GM23338 (cell line): Measurements from ENCODE around the gene CENPB. TPM values are rescaled to one million over a fixed set of nuclear protein-coding genes. Genes with fewer than 3 reads are reported as not detected.

ENCODE experiments used
- ATAC-seq: fragments of 200-7000 bp; cut with Tn5 transposase; 3 replicates; pipeline ENCODE4 v1.9.1; 2020
- DNase-seq: peaks from one replicate; pipeline ENCODE4 v3.0.0-alpha.2; 2015; ENCODE audit warnings: low spot score
- H2AFZ ChIP-seq: fragments of 200-600 bp; sonication (generic); 2 replicates; pipeline ENCODE4 v1.8.0; 2016; ENCODE audit warnings: antibody characterized with exemption, mild to moderate bottlenecking, moderate library complexity
- H3F3A ChIP-seq: fragments of 200-600 bp; sonication (generic); replicated peaks from 2 replicates; pipeline ENCODE4 v1.8.0; 2017; ENCODE audit warnings: antibody characterized with exemption, mixed run types, low read depth
- H3K27ac ChIP-seq: fragments of 200-600 bp; sonication (generic); 2 replicates; pipeline ENCODE4 v1.6.1; 2016; ENCODE audit warnings: low read depth
- H3K27me3 ChIP-seq: fragments of 200-600 bp; sonication (generic); 2 replicates; pipeline ENCODE4 v1.8.0; 2016; ENCODE audit warnings: mild to moderate bottlenecking, mixed run types, moderate library complexity; ENCODE audit not compliant: insufficient read depth
- H3K36me3 ChIP-seq: fragments of 200-600 bp; sonication (generic); 2 replicates; pipeline ENCODE4 v1.8.0; 2016; ENCODE audit warnings: mild to moderate bottlenecking; ENCODE audit not compliant: insufficient read depth
- H3K4me1 ChIP-seq: fragments of 200-600 bp; sonication (generic); 2 replicates; pipeline ENCODE4 v1.8.0; 2016; ENCODE audit warnings: mild to moderate bottlenecking, moderate library complexity; ENCODE audit not compliant: insufficient read depth
- H3K4me2 ChIP-seq: fragments of 200-600 bp; sonication (generic); 2 replicates; pipeline ENCODE4 v1.7.1; 2017; ENCODE audit warnings: mixed run types
- H3K4me3 ChIP-seq: fragments of 200-600 bp; sonication (generic); 2 replicates; pipeline ENCODE4 v1.6.1; 2016; ENCODE audit warnings: mixed run types
- H3K79me2 ChIP-seq: fragments of 200-600 bp; sonication (generic); replicated peaks from 2 replicates; pipeline ENCODE4 v1.8.0; 2017; ENCODE audit warnings: mild to moderate bottlenecking; ENCODE audit not compliant: insufficient read depth
- H3K9me2 ChIP-seq: fragments of 200-600 bp; sonication (generic); 2 replicates; pipeline ENCODE4 v1.8.0; 2017; ENCODE audit not compliant: insufficient read depth
- H4K20me1 ChIP-seq: fragments of 200-600 bp; sonication (generic); replicated peaks from 2 replicates; pipeline ENCODE4 v1.8.0; 2017; ENCODE audit warnings: mild to moderate bottlenecking; ENCODE audit not compliant: insufficient read depth
- H3K27ac Mint-ChIP-seq: 2 replicates; pipeline ENCODE4 v1.8.0; 2020; ENCODE audit warnings: inconsistent platforms, mild to moderate bottlenecking, moderate library complexity, mixed read lengths
- H3K27me3 Mint-ChIP-seq: 3 replicates; pipeline ENCODE4 v1.8.0; 2022; ENCODE audit warnings: low read depth, mild to moderate bottlenecking, moderate library complexity, mixed read lengths, inconsistent platforms; ENCODE audit not compliant: insufficient read depth, poor library complexity
- H3K36me3 Mint-ChIP-seq: 3 replicates; pipeline ENCODE4 v1.8.0; 2021; ENCODE audit warnings: low read depth, mild to moderate bottlenecking, inconsistent platforms, moderate library complexity, mixed read lengths
- H3K4me1 Mint-ChIP-seq: 3 replicates; pipeline ENCODE4 v1.8.0; 2020; ENCODE audit warnings: mild to moderate bottlenecking, inconsistent platforms, mixed read lengths
- H3K4me3 Mint-ChIP-seq: 3 replicates; pipeline ENCODE4 v1.8.0; 2021; ENCODE audit warnings: moderate library complexity, mild to moderate bottlenecking, inconsistent platforms, mixed read lengths
- H3K9me3 Mint-ChIP-seq: 3 replicates; pipeline ENCODE4 v1.8.0; 2020; ENCODE audit warnings: moderate library complexity, mild to moderate bottlenecking, inconsistent platforms, mixed read lengths
- ZNF331 ChIP-seq: fragments of 250-450 bp; sonication (Bioruptor Pico); IDR thresholded peaks from 2 replicates; pipeline ENCODE4 v1.5.0; 2020; ENCODE audit warnings: low read depth, mild to moderate bottlenecking, moderate library complexity
- polyA plus RNA-seq: library from polyadenylated mRNA; unstranded; fragments of >200 nt; fragmentation: Nextera tagmentation; extraction: Ambion mirVana; gene quantifications from 2 replicates; pipeline ENCODE4 v1.2.1, GENCODE V29; 2016
- total RNA-seq: library from RNA; depleted of rRNA; stranded (reverse); fragments of >200 nt; shearing (Covaris generic); gene quantifications from 2 replicates; pipeline ENCODE4 v1.2.3, GENCODE V29; 2014
- TF ChIP-seq, protein P1 (sequence below): fragments of 250-450 bp; sonication (Bioruptor Pico); IDR thresholded peaks from 2 replicates; pipeline ENCODE4 v1.5.0; 2020; ENCODE audit warnings: mild to moderate bottlenecking, moderate library complexity
- TF ChIP-seq, protein P2 (sequence below), 2 experiments: fragments of 200-600 bp in 1 of 2; sonication (generic) in 1 of 2; conservative IDR thresholded peaks; 2 replicates each; pipeline versions ENCODE4 v1.5.1 to v1.6.1; 2016 to 2017; ENCODE audit warnings: antibody characterized with exemption in 2 of 2, low read depth in 2 of 2, mild to moderate bottlenecking in 2 of 2, moderate library complexity in 1 of 2

The CENPB gene
- total and polyA plus RNA-seq, 2 experiments from 2014 or later = 10.8 to 52.1 TPM

DNA sequence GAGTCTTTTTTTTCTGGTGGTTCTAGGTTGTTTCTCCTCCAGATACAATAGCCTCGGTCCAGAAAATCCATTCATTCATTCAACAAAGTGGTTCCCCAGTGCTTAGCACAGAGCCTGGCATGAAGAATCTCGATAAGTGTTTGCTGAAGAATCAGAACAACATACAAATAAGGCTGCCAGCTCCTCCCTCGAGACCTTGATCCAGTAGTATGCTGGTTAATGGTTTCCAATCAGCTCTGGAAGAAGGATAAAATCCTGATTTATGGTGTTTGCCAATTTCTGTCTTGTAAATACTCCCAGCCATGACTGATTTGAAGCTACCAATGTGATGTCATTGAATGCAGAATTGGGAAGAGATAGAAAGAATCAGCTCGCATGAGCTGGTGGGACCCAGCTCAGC, 50.8 kb downstream of the CENPB start (continued):
- TF ChIP-seq, protein P1, sequence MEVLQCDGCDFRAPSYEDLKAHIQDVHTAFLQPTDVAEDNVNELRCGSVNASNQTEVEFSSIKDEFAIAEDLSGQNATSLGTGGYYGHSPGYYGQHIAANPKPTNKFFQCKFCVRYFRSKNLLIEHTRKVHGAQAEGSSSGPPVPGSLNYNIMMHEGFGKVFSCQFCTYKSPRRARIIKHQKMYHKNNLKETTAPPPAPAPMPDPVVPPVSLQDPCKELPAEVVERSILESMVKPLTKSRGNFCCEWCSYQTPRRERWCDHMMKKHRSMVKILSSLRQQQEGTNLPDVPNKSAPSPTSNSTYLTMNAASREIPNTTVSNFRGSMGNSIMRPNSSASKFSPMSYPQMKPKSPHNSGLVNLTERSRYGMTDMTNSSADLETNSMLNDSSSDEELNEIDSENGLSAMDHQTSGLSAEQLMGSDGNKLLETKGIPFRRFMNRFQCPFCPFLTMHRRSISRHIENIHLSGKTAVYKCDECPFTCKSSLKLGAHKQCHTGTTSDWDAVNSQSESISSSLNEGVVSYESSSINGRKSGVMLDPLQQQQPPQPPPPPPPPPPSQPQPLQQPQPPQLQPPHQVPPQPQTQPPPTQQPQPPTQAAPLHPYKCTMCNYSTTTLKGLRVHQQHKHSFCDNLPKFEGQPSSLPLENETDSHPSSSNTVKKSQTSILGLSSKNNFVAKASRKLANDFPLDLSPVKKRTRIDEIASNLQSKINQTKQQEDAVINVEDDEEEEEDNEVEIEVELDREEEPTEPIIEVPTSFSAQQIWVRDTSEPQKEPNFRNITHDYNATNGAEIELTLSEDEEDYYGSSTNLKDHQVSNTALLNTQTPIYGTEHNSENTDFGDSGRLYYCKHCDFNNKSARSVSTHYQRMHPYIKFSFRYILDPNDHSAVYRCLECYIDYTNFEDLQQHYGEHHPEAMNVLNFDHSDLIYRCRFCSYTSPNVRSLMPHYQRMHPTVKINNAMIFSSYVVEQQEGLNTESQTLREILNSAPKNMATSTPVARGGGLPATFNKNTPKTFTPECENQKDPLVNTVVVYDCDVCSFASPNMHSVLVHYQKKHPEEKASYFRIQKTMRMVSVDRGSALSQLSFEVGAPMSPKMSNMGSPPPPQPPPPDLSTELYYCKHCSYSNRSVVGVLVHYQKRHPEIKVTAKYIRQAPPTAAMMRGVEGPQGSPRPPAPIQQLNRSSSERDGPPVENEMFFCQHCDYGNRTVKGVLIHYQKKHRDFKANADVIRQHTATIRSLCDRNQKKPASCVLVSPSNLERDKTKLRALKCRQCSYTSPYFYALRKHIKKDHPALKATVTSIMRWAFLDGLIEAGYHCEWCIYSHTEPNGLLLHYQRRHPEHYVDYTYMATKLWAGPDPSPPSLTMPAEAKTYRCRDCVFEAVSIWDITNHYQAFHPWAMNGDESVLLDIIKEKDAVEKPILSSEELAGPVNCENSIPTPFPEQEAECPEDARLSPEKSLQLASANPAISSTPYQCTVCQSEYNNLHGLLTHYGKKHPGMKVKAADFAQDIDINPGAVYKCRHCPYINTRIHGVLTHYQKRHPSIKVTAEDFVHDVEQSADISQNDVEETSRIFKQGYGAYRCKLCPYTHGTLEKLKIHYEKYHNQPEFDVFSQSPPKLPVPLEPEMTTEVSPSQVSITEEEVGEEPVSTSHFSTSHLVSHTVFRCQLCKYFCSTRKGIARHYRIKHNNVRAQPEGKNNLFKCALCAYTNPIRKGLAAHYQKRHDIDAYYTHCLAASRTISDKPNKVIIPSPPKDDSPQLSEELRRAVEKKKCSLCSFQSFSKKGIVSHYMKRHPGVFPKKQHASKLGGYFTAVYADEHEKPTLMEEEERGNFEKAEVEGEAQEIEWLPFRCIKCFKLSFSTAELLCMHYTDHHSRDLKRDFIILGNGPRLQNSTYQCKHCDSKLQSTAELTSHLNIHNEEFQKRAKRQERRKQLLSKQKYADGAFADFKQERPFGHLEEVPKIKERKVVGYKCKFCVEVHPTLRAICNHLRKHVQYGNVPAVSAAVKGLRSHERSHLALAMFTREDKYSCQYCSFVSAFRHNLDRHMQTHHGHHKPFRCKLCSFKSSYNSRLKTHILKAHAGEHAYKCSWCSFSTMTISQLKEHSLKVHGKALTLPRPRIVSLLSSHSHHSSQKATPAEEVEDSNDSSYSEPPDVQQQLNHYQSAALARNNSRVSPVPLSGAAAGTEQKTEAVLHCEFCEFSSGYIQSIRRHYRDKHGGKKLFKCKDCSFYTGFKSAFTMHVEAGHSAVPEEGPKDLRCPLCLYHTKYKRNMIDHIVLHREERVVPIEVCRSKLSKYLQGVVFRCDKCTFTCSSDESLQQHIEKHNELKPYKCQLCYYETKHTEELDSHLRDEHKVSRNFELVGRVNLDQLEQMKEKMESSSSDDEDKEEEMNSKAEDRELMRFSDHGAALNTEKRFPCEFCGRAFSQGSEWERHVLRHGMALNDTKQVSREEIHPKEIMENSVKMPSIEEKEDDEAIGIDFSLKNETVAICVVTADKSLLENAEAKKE (CRISPR knock-in tag) = no peak
- TF ChIP-seq, protein P2, sequence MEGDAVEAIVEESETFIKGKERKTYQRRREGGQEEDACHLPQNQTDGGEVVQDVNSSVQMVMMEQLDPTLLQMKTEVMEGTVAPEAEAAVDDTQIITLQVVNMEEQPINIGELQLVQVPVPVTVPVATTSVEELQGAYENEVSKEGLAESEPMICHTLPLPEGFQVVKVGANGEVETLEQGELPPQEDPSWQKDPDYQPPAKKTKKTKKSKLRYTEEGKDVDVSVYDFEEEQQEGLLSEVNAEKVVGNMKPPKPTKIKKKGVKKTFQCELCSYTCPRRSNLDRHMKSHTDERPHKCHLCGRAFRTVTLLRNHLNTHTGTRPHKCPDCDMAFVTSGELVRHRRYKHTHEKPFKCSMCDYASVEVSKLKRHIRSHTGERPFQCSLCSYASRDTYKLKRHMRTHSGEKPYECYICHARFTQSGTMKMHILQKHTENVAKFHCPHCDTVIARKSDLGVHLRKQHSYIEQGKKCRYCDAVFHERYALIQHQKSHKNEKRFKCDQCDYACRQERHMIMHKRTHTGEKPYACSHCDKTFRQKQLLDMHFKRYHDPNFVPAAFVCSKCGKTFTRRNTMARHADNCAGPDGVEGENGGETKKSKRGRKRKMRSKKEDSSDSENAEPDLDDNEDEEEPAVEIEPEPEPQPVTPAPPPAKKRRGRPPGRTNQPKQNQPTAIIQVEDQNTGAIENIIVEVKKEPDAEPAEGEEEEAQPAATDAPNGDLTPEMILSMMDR (conservative IDR thresholded peaks at IDR 0.05; ENCODE audit: low read depth in 2 of 2) = no peak

DNA sequence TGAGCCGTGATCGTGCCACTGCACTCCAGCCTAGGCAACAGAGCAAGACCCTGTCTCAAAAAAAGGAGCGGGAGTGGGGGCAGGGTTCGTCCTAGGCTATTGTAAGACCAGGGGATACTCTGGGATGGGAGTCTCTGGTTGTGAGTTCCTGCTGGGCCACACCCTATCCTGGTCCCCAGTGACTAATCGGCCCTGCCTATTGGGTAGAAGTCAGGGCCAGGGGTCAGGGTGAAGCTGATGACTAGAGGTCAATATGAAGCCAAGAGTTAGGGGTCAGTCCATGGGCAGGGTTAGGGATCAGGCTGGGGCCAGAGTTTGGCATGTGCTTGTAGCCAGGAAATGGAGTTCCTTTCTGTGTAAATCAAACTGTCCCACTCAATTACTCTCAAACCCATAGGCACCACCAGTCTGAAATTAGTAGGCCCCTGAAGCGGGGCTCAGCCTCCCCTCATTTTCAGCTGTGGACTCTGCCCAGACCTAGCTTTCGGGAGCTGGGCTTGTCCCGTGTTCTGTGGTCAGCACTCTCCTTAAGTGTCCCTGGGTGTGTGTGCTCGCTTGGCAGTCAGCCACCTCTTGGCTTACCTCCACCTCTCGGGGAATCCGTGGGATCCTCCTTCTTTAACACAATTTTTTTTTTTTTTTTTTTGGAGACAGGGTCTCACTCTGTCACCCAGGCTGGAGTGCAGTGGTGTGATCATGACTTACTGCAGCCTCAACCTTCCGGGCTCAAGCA, 52.3 kb downstream of the CENPB start:
- no peak overlapping the region for H3K27ac ChIP-seq
- H3K4me1 Mint-ChIP-seq = peaks cover 17% of the 10 kb centered on the region
- H3K27me3 Mint-ChIP-seq = peaks cover 23% of the 10 kb centered on the region
- H3K27me3 ChIP-seq = peaks cover 29% of the 10 kb centered on the region
- H3K9me3 Mint-ChIP-seq = no peaks in the 10 kb centered on the region; the same call in 2 of the 3 replicates
- no peak overlapping the region for H3K27ac Mint-ChIP-seq
- H3K36me3 Mint-ChIP-seq = no peaks in the 10 kb centered on the region; the same call in 2 of the 3 replicates
- no peaks in the 10 kb centered on the region for H3F3A ChIP-seq
- peaks cover 13% of the 10 kb centered on the region for H3K4me1 ChIP-seq
- no peak for DNase-seq
- H4K20me1 ChIP-seq = no peaks in the 10 kb centered on the region
- H2AFZ ChIP-seq = no peak overlapping the region
- no peaks in the 10 kb centered on the region for H3K9me2 ChIP-seq
- H3K4me3 ChIP-seq = no peak overlapping the region
- no peaks in the 10 kb centered on the region for H3K79me2 ChIP-seq
- no peak for ATAC-seq
- no peaks in the 10 kb centered on the region for H3K36me3 ChIP-seq
- no peak overlapping the region for H3K4me2 ChIP-seq
- no peak overlapping the region for H3K4me3 Mint-ChIP-seq
- TF ChIP-seq ZNF331 = no peak
- TF ChIP-seq, protein P1 (CRISPR knock-in tag) = no peak
